NCI-H2227 (cell line): Measurements from ENCODE around the gene DNAH2.

Experiments used
- DNase-seq: peaks from one replicate; lab custom pipeline; 2025; ENCODE audit not compliant: unreplicated experiment; lab: John Stamatoyannopoulos, UW

Gene DNAH2

DNA sequence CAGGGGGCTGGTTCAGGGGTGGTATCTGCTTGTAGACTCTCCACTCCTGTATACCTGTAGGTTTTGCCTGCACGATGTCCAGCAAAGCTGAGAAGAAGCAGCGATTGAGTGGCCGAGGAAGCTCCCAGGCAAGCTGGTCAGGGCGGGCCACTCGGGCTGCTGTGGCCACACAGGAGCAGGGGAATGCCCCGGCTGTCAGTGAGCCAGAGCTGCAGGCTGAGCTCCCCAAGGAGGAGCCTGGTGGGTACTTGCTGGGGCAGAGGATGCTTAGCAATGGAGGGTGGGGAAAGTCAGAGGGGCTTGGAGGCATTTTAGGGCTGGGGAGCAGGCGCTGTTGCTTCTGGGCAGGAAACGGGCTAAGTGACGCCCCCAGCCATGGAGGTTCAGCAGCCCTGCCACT is 2.1 kb downstream of the DNAH2 start:
- DNase-seq, result no peak

DNA sequence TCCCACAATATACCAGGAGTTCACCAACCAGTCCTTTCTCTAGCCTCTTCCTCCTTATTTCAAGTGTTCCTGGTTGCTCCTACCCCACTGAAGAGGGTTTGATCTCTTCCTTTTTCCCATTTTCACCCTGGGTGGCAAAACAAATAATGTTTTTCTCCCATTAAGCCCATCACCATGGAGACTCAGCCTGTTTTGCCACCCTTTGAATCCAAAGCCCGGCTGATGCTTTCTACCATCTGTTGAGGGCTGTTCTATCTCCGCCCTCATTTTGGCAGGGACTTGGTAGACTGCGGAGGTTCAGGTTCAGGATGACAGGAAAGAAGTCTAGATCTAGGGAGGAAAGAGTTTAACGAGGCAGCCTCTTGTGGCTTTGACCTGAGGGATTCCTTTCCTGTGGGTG is 2.6 kb downstream of the DNAH2 start:
- DNase-seq, result peak; percentile 15

DNA sequence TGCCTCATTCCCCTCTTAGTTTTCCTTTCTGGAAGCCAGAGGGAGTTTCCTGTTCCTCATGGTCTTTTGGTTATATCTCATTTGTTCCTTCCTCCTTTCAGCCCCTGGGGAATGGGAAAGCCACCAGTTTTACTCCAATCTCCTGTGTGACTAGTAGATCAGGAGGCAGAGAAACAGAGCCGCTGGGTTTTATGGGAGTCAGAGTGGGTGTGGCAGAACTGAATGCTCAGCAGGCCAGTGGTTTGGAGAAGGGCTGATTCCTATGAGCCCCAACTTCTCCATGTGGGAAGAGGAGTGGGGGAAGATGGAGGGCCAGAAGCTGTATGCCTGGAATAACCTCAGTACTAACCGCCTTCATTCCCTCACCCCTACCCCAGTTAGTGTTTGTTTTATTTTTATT is 4.1 kb downstream of the DNAH2 start:
- no peak for DNase-seq

DNA sequence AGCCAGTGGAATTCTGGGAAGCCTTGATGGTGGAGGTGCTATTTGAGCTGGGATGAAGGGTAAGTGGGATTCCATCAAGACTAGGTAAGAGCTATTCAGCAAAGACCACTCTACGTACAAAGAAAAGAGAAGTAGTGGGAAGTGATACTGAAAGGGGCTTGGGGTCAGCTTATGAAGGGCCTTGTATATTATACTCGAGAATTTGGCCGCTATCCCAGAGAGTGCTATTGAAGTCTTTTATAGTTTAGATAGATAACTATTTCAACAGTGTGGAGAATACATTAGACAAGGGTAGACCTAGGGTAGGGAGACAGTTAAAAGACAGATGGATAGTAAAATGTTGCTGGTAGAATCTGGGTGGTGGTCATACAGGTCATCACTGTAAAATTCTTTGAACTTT is 10.3 kb downstream of the DNAH2 start:
- DNase-seq, result no peak

DNA sequence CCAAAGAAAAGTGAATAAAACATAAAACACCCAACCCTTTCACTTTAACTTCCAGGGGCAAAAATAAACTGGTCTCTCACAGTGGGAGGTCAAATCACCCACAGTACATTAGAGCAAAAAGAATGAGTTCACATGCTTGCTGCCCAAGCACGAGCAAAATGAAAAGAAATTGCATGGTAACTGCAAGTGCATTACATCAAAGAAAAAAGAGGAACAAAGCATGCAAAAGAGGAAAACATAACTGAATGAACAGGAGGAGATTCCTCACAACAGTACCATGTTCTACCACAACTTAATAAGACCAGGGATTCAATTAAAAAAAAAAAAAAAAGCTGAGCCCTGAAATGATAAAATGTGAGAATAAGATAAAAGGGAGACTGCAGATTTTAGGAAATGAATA is 12.3 kb downstream of the DNAH2 start:
- DNase-seq, result peak; percentile 24

DNA sequence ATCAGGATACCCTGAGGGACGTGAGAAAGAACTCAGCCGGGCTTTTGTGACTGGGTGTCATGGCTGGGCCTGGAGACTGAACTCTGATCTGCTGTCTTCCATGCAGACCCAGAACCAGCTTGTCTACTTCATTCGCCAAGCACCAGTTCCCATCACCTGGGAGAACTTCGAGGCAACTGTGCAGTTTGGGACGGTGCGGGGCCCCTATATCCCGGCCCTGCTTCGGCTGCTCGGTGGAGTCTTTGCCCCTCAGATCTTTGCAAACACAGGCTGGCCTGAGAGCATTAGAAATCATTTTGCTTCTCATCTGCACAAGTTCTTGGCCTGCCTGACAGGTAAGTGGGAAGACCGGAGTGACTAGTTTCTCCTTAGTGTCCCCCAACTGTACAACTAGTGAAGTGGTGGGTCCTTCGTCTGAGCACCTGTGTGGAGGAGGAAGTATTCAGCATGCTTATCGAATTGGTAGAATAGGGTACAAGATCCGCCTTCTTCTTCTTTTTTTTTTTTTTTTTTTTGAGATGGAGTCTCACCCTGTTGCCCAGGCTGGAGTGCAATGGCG is 15.5 kb downstream of the DNAH2 start:
- DNase-seq, result no peak

DNA sequence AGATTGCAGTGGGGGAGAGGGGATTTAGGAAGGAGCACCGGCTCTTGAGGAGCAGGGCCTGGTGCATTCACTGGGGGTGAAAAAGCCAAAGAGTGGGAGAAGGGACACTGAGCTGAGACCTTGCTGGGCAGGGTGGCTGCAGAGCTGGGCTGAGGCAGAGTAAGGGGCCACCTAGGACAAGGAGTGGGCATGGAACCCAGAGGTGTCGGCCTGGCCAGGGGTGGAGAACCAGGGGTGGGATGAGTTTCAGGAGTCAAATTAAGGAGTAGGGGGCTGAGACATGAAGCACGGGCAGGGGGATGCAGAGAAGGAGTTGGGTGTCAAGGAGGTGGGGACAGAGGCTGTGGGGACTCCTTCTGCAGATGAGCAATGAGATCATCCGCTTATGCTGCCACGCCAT is 20.1 kb downstream of the DNAH2 start:
- DNase-seq, result no peak

DNA sequence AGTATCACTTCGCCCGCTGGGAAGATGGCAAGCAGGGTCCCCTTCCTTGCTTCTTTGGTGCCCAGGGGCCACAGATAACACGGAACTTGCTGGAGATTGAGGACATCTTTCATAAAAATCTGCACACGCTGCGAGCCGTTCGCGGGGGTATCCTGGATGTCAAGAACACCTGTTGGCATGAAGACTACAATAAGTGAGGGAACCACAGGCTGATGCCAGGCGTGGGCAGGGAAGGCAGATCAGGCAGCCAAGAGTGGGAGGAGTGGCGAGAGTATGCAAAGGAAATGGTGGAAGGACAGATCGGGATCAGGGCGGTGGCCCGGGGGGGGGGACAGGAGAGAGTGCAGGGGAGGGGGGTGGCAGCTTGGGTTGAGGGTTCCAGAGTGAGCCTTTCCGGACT is 22.2 kb downstream of the DNAH2 start:
- no peak for DNase-seq

DNA sequence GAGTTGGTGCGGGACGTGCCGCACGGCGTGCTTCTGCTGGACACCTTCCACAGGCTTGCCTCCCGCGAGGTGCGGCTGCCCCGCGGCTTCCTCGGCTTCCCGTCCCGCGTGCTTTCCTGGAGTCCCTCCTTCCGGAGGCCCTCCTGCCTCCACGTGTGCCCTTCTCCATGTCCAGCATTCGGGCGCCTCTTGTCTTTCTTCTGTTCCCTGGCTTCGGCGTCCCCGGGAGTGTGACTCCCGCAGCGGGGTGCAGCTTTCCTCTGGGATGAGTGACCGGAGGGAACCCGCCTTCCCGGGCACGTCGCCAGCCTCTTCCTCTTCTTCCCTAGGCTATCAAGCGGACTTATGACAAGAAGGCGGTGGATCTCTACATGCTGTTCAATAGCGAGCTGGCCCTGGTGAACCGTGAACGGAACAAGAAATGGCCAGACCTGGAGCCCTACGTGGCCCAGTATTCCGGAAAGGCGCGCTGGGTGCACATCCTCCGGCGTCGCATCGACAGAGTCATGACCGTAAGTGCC is 23.0 kb downstream of the DNAH2 start:
- DNase-seq, result peak; percentile 32

DNA sequence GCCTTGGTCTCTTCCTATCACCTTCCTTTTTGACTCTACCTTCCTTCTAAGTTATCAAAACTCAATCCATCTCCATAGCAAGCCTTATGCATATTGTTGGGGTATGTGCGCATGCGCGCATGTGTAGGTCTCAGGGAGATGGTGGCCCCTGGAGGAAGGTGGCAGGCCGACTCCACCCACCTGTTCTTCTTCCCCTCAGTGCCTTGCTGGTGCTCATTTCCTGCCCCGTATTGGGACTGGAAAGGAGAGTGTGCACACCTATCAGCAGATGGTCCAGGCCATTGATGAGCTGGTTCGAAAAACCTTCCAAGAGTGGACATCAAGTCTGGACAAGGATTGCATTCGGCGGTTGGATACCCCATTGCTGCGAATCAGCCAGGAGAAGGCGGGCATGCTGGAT is 25.2 kb downstream of the DNAH2 start:
- no peak for DNase-seq

DNA sequence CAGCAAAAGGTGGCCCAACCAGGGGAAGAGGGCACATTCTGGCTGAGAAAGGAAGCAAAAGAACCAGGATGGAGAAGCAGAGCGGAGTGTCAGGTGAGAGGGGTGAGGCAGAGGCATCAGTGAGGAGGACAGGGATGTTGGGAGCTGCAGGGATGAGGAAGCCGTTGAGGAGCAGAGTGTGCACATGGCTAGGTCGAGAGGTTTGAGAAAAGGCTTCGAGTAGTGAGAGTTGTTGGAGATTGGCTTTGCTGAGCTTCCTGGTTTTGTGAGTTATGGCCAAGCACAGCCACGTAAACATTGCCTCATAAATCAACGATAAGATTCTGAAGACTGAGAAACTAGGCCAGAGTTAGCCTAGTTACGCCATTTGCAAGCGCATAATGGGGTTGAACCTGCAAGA is 26.9 kb downstream of the DNAH2 start:
- DNase-seq, result no peak

DNA sequence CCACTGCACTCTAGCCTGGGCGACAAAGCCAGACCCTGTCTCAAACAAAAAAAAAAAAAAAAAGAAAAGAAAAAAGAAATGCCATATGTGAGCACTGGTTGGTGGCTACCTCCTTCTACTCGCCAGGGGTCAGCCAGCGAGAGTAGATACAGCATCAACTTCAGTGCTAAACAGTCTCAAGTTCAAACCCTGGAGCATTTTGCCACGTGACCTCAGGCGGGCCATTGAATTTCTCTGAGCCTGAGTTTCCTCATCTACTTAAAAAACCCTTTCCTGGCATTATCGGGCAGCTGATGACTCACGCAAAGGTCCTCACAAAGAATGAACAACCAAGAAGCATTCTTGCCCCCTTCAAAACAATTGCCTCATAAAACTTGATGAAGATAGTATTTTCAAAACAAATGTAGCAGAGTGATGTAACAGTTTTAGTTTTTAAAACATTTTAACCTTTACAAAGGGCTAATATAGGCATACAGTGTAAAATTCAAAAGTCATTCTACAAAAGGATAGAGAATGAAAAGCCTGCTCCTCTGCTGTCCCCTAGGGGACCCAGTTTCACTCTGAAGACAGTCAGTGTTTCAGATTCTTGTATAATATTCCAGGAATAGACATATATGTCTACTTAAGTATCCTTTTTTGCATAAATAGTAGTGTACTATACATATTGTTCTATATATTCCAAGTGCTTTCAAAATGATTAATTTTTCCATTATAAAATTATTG is 28.4 kb downstream of the DNAH2 start:
- no peak for DNase-seq

DNA sequence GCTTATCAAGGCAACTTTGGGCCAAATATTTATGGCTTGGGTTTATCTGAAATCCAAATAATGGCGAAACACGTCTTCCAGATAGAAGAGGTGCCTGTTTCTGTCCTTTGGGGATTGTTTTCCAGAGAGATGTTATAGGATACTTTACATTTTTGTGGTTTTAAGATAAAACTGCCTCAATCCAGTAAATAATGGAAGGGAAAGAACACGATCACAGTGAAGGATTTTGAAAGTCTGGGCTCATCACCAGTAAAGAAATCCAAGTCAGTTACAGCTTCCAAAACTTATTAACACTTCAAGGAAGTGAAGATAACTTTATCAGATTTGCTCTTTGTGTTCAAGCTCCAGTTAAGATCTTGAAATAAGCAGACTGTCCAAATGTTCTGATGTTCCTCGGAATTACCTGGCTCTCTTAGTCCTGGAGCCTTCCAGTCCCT is 30.1 kb downstream of the DNAH2 start:
- no peak for DNase-seq

DNA sequence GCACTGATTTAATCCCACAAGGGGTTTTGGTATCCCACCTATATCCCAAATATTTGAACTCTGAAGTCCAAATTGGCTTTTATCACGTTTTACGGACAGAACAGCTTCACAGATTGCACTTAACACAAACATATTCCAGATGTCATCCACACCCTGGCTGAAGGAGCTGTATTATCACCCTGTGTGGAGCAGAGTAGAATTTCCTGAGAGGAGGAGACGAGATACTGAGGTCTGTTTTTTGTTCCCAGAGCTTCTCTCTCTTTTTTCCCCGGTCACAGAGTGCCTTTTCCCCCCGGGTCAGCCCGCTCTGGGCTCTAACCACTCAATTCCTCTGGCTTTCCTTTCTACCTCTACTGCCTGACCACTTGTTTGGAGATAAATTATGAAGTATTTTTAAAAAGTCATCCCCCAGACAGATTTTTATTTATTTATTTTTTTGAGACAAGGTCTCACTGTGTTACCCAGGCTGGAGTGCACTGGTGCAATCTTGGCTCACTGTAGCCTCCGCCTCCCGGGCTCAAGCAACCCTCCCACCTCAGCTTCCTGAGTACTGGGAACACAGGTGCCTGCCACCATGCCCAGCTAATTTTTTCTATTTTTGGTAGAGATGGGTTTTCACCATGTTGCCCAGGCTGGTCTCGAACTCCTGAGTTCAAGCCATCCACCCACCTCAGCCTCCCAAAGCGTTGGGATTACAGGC is 30.7 kb downstream of the DNAH2 start:
- no peak for DNase-seq

DNA sequence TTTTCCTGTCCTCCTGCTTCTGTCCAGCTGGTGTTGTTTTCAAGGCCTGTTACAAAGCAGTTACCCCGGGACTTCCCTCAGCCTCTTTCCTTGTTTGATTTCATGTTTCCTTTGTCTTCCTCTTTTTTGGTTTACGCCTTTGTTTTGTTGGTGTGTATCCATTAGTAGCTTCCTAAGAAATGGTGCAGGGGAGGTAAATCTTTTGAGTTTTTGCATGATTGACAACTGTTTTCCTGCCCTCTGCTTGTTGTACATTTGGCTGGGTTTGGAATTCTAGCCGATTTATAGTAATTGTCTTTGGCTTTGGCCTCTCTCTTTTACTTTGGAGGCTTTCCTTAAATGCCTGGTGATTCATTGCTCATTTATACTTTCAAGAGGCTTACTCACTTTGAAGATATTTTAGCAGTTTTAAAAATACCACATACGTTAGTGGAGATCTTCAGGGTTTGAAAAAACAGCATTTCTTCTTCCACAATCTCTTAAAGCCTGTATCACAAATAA is 32.8 kb downstream of the DNAH2 start:
- no peak for DNase-seq

DNA sequence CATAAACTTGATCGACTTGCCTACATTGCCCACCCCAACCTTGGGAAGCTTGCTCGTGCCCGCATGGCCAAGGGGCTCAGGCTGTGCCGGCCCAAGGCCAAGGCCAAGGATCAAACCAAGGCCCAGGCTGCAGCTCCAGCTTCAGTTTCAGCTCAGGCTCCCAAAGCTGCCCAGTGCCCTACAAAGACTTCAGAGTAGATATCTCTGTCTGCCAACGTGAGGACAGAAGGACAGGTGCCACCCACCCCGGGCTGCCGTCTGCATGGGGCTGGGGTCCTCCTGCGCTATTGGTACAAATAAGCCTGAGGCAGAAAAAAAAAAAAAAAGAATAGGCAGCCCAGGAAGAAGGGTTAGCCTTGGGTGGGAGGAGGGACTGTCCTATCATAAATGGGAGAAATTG is 37.1 kb downstream of the DNAH2 start:
- DNase-seq, result no peak

DNA sequence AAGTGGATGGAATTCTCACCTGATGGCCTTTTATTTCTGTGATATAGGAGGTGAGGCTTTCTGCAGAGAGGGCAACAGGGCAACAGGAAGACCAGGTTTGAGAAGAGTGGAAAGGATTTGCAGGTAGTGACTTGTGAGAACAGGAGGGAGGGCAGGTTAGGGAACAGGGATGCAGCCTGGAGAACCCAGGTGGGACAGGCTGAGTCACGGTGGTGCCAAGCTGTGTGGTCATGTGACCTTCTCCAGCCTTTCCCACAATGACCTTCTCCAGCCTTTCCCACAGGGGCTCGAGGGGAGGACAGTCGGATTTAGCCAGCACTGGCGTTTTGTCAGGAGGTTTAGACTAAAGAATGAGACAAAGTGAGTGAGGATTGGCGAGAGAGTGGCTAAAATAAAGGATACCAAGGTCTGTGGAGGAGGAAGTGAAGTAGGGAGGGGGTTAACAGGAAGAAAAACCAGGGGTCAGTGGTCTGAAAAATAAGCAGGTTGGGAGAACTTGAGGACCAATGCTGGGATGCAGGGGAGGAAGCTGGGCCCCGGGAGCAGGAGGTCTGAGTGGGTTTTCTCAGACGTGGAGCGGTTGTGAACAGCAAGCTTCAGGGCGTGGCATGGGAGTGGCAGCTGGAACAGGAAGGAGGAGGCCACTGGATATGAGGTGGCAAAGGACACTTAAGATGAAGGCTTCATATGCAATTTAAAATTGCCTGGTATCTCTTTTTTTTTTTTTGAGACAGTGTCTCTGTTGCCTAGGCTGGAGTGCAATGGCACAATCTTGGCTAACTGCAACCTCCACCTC is 37.7 kb downstream of the DNAH2 start:
- DNase-seq, result no peak

DNA sequence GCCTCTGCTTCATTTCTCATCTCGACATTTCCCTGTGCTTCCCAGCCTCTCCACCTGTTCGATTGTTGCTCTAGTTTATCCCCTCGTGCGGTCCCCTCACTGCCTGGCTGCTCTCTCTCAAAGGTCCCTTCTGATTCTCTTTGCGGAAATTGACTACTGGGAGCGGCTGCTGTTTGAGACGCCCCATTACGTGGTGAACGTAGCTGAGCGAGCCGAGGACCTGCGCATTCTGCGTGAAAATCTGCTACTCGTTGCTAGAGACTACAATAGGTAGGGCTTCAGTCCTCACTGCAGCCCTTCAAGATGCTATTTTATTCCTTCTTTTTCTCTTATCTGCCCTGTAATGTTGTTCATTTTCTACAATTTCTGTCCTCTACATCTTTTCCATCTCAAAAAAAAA is 39.4 kb downstream of the DNAH2 start:
- no peak for DNase-seq

DNA sequence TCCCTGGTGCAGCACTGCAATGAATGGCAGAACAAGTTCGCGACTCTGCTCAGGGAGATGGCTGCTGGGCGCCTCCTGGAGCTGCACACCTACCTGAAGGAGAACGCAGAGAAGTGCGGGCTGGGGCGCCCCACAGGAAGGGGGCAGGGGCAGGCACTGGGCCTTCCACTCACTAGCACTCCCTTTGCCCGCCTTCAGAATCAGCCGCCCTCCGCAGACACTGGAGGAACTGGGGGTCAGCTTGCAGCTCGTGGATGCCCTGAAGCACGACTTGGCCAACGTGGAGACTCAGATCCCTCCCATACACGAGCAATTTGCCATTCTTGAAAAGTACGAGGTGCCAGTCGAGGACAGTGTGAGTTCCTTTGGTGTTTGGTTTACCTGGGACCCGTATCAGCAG is 46.4 kb downstream of the DNAH2 start:
- DNase-seq, result no peak

DNA sequence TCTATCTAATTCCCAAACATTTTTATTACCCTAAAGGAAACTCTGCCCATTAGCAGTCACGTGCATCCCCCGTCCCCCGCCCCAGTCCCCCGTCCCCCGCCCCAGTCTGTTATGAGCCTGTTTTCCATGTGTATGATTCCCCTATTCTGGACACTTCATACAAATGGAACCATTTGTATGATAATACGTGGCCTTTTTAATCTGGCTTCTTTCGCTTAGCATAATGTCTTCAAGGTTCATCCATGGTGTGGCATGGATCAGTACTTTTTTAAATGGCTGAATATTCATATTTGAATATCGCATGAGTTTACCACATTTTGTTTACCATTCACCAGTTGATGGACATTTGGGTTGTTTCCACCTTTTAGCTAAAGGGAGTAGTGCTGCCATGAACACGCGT is 49.5 kb downstream of the DNAH2 start:
- DNase-seq, result no peak

DNA sequence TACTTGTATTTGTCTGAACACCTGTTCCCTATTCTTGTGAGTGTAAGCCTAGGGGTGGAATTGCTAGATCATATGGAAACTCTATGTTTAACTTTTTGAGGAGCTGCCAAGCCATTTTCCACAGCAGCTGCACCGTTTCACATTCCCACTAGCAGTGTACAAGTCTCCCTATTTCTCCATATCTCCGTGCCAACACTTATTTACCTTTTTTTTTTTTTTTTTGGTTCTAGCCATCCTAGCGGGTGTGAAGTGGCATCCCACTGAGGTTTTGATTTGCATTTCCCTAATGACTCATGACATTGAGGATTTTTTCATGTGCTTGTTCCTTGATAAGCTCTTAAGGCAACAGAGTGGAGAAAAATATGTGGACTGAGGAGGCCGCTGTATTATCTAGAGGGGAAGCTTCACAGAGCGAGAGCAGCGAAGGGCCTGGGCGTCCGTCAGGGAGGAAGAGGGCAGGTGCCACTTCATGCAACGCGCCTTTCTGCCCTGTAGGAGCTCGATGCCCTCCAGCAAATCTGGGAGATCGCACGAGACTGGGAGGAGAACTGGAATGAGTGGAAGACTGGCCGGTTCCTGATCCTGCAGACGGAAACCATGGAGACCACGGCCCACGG is 50.0 kb downstream of the DNAH2 start:
- no peak for DNase-seq
